Suprapubic skin (tissue), 4 donors: ENCODE measurements around the gene CXorf38. TPM values are rescaled to one million over a fixed set of nuclear protein-coding genes. Genes with fewer than 3 reads are reported as not detected.

Source experiments
- DNase-seq, 2 donors: peaks; one replicate each; pipeline ENCODE4 v3.0.0-alpha.2; 2019; ENCODE audit warnings: low spot score in 2 of 2
- H3K27ac ChIP-seq: fragments of 200-600 bp; sonication (generic); one replicate; pipeline ENCODE4 v1.5.1; 2019
- H3K27me3 ChIP-seq: fragments of 200-600 bp; sonication (generic); one replicate; pipeline ENCODE4 v1.5.1; 2019
- H3K36me3 ChIP-seq: fragments of 200-600 bp; sonication (generic); one replicate; pipeline ENCODE4 v1.5.1; 2019
- H3K4me1 ChIP-seq: fragments of 200-600 bp; sonication (generic); one replicate; pipeline ENCODE4 v1.5.1; 2019
- H3K4me3 ChIP-seq: fragments of 200-600 bp; sonication (generic); one replicate; pipeline ENCODE4 v1.5.1; 2019; ENCODE audit warnings: mild to moderate bottlenecking
- H3K9me3 ChIP-seq: fragments of 200-600 bp; sonication (generic); one replicate; pipeline ENCODE4 v1.5.1; 2019
- EP300 ChIP-seq: sonication (generic); formaldehyde crosslinking; IDR thresholded peaks from one replicate; pipeline ENCODE4 v1.6.1; 2017; ENCODE audit warnings: antibody characterized with exemption
- POLR2A ChIP-seq, 2 donors: fragments of 450-650 bp; IDR thresholded peaks; one replicate each; pipeline ENCODE4 v1.6.1; 2017; ENCODE audit warnings: antibody characterized with exemption in 2 of 2, mild to moderate bottlenecking in 2 of 2, moderate library complexity in 2 of 2
- POLR2AphosphoS5 ChIP-seq, 3 donors: sonication (generic); formaldehyde crosslinking; IDR thresholded peaks; one replicate each; pipeline ENCODE4 v1.6.1; 2017; ENCODE audit warnings: antibody characterized with exemption in 3 of 3
- WGBS: methylation state at CpG from one replicate; pipeline ENCODE4 v1.1.5; 2018; 5-methylcytosine and 5-hydroxymethylcytosine counted together
- total RNA-seq, 4 donors: library from RNA; depleted of rRNA; stranded (reverse); fragments of >200 nt; gene quantifications; one replicate each; pipeline ENCODE4 v1.1.0, GENCODE V29; 2016
- TF ChIP-seq, protein P1 (sequence below), 2 donors: fragments of 200-600 bp in 1 of 2; fragments of 450-650 bp in 1 of 2; sonication (generic) in 1 of 2; IDR thresholded peaks; one replicate each; pipeline ENCODE4 v1.5.1; 2016 to 2019; ENCODE audit warnings: antibody characterized with exemption in 2 of 2, mild to moderate bottlenecking in 1 of 2, moderate library complexity in 1 of 2

Gene CXorf38
- total RNA-seq, 4 donors from 2014 or later = 9.8 to 15.6 (median 12.1) TPM

DNA sequence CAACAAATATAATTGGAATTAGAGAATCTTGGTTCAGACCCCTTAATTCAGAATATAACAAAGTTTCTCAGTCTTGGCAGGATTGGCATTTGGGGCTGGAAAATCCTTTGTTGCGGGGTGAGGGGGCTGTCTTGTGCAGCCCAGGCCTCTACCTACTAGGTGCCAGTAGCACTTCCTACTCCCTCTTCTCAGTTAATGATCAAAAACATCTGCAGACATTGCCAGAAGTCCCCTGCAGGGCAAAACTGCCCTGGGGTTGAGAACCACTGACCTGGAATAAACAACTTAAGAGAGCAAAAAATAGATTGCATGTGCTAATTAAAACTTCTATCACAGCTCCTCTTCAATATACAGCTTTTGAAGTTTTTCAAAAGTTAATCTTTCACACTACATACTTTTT, 36.7 kb upstream of the CXorf38 start:
- no peak for DNase-seq
- TF ChIP-seq EP300 = no peak
- TF ChIP-seq POLR2A (IDR thresholded peaks at IDR 0.05) = no peak
- TF ChIP-seq, protein P1, sequence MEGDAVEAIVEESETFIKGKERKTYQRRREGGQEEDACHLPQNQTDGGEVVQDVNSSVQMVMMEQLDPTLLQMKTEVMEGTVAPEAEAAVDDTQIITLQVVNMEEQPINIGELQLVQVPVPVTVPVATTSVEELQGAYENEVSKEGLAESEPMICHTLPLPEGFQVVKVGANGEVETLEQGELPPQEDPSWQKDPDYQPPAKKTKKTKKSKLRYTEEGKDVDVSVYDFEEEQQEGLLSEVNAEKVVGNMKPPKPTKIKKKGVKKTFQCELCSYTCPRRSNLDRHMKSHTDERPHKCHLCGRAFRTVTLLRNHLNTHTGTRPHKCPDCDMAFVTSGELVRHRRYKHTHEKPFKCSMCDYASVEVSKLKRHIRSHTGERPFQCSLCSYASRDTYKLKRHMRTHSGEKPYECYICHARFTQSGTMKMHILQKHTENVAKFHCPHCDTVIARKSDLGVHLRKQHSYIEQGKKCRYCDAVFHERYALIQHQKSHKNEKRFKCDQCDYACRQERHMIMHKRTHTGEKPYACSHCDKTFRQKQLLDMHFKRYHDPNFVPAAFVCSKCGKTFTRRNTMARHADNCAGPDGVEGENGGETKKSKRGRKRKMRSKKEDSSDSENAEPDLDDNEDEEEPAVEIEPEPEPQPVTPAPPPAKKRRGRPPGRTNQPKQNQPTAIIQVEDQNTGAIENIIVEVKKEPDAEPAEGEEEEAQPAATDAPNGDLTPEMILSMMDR (IDR thresholded peaks at IDR 0.05) = no peak
- TF ChIP-seq POLR2AphosphoS5 (IDR thresholded peaks at IDR 0.05) = no peak
- peaks cover 25% of the 10 kb centered on the region for H3K36me3 ChIP-seq
- H3K4me3 ChIP-seq = no peak overlapping the region
- no peaks in the 10 kb centered on the region for H3K4me1 ChIP-seq
- WGBS = 100% methylated on average over 1 of the region's 1 CpG
- H3K27me3 ChIP-seq = no peaks in the 10 kb centered on the region
- no peaks in the 10 kb centered on the region for H3K9me3 ChIP-seq
- H3K27ac ChIP-seq = no peak overlapping the region

DNA sequence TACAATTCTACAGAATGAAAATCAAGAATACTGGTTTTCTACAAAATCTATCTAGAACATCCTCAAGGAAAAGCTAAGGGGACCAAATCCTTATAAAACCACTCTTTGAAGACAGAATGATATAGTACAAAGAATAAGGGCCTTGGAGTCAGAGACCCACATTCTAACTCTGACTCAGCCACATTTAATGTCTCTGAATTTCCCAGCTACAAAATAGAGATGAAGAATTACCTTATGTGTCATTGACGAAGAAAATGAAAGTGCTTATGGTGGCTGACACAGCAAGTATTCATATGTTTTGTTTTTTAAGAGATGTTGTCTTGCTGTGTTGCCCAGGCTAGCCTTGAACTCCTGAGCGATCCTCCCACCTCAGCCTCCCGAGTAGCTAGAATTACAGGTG, 35.9 kb upstream of the CXorf38 start:
- Histone ChIP-seq H3K27ac (no peak overlapping the region), H3K9me3 (no peaks in the 10 kb centered on the region), H3K27me3 (no peaks in the 10 kb centered on the region), H3K36me3 (peaks cover 20% of the 10 kb centered on the region), H3K4me3 (no peak overlapping the region), H3K4me1 (no peaks in the 10 kb centered on the region)
- no peak for DNase-seq
- TF ChIP-seq EP300 (no peak), POLR2AphosphoS5 (IDR thresholded peaks at IDR 0.05) (no peak), POLR2A (IDR thresholded peaks at IDR 0.05) (no peak)
- TF ChIP-seq, protein P1 (IDR thresholded peaks at IDR 0.05) = no peak
- WGBS = 90% methylated on average over 3 of the region's 3 CpGs

DNA sequence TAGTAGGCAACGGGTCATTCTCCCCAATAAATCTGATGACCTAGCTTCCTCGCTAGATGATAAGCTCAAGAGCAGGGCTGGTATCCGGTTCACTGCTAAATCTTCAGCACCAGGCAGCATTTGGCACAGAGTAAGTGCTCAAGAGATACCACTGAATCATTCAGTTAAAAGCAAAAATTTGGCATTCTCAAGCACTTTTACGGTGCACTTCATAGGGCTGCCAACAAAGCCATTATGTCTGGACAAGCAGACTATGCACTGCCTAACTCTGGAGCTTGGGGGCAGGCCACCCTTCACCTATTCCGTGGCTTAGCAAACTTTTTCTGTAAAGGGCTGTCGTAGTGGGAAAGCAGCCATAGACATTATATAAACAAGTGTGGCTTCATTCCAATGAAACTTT, 23.8 kb upstream of the CXorf38 start:
- Histone ChIP-seq H3K27ac (no peak overlapping the region), H3K4me3 (no peak overlapping the region), H3K9me3 (no peaks in the 10 kb centered on the region), H3K4me1 (no peaks in the 10 kb centered on the region), H3K36me3 (peaks cover 43% of the 10 kb centered on the region), H3K27me3 (no peaks in the 10 kb centered on the region)
- DNase-seq = no peak
- TF ChIP-seq EP300 = no peak
- WGBS = 66% methylated on average over 6 of the region's 6 CpGs

DNA sequence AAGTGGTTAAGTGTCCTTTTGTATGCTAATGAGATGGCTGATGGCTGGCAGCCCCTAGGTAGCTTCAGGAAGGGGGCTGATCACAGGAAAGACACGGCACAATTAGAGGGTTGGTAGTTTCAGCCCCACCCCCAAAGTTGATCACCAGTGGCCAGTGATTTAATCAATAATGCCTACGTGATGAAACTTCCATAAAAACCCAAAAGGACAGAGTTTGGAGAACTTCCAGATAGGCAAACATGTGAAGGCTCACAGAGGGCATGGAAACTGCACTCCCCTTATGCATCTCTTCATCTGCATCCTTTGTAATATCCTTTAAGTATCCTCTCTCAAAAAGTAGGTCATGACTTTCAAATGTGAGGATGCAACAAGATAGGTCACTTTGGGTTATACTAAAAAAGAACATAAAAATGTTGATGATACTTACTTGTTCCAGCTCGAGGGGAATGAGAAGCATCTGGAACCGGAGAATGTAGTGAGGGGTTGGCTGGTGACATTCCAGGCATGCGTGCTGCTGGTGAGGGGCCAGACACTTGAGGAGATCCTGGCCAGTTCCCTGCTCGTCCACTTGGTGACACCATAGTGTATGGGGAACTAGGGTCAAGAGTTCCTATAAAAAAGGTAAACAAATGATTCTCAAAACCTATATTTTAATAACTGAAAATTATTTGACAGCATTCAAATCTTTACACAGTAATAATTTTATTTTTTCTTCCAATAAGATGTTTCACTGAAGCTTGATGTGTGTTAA, 16.7 kb upstream of the CXorf38 start:
- no peak overlapping the region for H3K27ac ChIP-seq
- TF ChIP-seq, protein P1 (IDR thresholded peaks at IDR 0.05) = no peak
- no peak for TF ChIP-seq POLR2A (IDR thresholded peaks at IDR 0.05)
- no peak for TF ChIP-seq EP300
- TF ChIP-seq POLR2AphosphoS5 (IDR thresholded peaks at IDR 0.05) = no peak
- H3K36me3 ChIP-seq = peaks cover 26% of the 10 kb centered on the region
- no peak for DNase-seq
- H3K4me1 ChIP-seq = no peaks in the 10 kb centered on the region
- no peak overlapping the region for H3K4me3 ChIP-seq
- H3K27me3 ChIP-seq = no peaks in the 10 kb centered on the region
- H3K9me3 ChIP-seq = no peaks in the 10 kb centered on the region
- WGBS = 55% methylated on average over 6 of the region's 6 CpGs

DNA sequence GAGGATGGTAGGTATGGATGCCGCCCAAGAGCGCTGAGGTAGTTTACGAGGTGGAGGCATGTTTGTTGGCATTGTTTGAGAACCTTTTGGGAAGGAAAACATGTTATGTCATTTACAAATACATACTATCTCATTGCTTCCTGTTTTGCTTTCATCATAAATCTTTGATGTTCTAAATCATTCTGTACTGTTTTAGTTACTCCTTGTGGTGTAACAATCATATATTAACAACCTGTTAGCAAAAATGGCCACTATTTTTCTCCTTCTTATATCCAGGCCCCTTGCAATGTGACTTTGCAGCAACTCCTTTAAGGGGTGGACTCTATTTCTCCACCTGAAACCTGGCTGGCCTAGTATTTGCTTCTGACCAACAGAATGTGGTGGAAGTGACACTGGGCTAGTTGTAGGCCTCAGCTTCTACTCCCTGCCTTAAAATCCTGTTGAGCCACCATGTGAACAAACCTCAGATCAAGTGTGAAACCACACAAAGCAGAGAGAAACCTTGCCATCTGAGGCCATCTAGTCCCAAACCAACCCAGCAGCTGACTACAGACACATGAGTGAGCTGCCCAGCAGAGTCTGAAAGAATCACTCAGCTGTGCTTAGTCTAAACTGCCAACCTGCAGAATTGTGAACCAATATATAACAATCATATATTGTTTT, 15.8 kb upstream of the CXorf38 start:
- Histone ChIP-seq H3K36me3 (peaks cover 24% of the 10 kb centered on the region), H3K9me3 (no peaks in the 10 kb centered on the region), H3K27ac (no peak overlapping the region), H3K27me3 (no peaks in the 10 kb centered on the region), H3K4me3 (no peak overlapping the region), H3K4me1 (no peaks in the 10 kb centered on the region)
- WGBS = 91% methylated on average over 3 of the region's 3 CpGs
- no peak for TF ChIP-seq EP300
- TF ChIP-seq, protein P1 (IDR thresholded peaks at IDR 0.05) = no peak
- TF ChIP-seq POLR2A (IDR thresholded peaks at IDR 0.05) = no peak
- TF ChIP-seq POLR2AphosphoS5 (IDR thresholded peaks at IDR 0.05) = no peak
- DNase-seq = no peak
